Activated CD4-positive, alpha-beta T cell treated with anti-CD3 and anti-CD28 coated beads for 48 hours (primary cell): Measurements from ENCODE around the gene DSG2.
"Not testable (repeated sequence)": the region's sequence is repeated elsewhere in the genome, so short reads cannot be mapped to it uniquely, and the experiment has no call there.

ENCODE experiments used
- DNase-seq: peaks from one replicate; pipeline ENCODE4 v3.0.0-alpha.2; 2020

The DSG2 gene

DNA sequence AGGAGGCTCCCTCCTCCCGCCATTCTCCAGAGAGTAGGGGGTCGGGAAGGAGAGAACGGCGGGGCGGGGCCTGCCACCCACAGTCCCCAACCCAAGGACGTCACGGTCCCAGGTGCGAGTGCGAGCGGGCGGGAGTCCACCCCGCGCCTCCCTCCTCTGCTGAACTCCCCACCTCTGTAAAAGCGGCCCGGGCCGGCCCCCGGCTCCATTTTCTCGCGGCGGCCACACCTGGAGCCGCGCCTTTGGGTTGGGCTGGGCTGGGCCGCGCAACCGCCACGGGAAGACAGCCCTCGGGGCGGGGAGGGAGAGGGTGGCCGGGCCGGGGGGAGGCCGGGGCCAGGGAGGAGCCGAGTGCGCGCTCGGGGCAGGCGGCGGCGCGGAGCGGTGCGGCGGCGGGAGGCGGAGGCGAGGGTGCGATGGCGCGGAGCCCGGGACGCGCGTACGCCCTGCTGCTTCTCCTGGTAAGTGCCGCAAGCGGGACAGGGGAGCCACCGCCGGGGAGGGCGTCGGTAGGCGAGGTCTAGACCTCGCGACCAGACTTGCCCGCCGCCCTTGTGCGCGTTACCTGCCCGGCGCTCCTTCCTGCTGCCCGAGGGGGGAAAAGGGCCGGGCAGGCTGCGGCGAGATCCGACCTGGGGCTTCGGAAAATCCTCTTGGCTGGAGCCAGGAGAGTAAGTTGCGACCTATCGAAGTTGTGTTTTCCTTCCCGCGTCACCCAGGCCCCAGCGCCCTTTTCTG lies at the start of gene DSG2:
TSS of gene DSG2 (plus strand) at position 342 of the 738 bp plus-strand sequence. CDS start at position 417, 75 bp downstream.
- peak; percentile 46 for DNase-seq

DNA sequence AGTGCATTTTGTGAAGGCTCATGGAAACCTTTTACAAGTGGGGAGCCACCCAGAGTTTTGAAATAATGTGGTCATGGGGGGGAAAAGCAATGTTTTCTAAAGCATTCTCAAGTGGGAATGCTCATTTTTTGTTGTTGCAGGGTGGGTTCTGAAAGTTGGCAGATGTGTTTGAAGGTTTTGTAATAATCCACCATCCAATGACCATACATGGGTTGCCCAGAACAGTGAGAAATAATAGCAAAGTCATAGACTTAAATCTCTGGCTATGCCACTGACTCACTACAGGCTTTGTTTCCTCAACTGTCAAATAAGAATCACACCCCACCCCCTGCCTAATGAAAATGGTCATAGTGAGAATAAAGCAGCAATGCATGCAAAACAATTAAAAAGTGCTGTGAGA lies 47.6 kb upstream of the DSG2 start:
- DNase-seq = no peak

DNA sequence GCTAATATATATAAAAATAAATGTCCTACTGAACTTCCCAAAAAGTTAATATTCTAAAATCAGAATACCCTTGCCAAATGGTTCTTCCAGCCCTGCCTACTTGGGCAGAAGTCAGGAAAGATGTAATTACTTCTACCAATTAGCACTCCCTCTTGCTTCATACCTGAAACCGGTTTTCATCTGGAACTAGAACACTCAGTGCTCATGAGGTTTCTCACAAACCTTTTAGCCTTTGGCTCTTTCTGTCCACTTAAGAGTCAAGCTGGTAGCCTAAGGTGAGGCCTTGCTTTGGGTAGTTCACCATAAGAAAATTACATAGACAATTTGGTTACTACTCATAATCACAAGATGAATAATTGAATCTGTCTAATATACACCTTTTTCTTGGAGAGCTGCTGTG lies 46.4 kb upstream of the DSG2 start:
- DNase-seq = no peak

DNA sequence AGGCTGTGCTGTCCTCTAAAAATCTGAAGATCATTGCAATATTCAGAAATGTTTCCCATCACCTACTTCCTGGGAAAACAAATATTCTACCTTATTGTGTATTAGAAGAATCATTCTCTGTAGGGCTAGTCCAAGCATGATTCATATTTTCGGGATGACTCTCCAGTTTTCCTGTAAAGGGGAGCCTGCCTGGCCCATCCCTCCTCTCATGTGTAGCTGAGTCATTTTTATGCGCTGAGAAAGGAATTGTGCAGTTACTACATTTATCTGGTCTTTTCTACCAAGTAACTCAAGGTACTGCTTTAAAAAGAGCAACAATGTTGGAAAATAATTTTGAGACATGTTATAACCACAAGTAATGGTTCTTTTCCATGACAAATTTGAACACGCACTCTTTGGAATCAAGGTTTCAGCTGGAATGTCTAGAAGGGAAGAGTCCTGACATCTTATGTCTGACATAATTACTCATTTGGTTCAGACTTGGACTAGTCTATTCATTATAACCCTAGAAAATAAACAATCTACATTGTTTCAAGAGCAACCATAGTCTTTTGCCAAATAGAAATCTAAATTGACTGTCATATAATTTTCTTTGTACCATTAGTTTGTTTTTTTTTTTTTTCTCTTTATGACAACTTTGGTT lies 43.8 kb upstream of the DSG2 start:
- no peak for DNase-seq

DNA sequence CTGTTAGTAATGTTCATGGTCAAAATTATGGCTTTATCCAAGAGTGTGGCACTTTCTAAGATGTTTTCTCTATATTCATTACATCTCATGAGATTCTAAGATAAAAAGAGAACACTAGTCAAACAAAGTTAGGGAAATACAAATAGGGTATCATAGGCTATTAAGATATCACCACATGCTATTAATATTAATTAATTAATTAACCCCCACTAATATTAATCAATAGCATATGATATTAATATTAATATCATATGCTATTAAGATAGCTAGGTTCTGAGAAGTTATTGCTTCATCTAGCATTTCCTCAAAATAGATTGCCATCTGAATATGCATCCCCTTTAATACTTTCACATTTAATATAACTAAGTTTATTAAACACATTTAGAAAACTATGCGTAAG lies 28.3 kb upstream of the DSG2 start:
- DNase-seq = no peak

DNA sequence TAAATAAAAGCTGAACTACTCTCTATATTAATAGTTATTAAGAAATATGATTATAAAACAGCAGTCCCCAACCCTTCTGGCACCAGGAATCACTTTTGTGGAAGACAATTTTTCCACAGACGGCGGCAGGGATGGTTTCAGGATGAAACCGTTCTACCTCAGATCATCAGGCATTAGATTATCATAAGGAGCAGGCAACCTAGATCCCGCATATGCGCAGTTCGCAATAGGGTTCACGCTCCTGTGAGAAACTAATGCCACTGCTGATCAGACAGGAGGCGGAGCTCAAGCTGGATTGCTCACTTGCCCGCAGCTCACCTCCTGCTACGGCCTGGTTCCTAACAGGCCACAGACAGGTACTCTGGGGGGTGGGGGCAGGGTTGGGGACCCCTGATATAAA lies 19.3 kb upstream of the DSG2 start:
- DNase-seq = no peak

DNA sequence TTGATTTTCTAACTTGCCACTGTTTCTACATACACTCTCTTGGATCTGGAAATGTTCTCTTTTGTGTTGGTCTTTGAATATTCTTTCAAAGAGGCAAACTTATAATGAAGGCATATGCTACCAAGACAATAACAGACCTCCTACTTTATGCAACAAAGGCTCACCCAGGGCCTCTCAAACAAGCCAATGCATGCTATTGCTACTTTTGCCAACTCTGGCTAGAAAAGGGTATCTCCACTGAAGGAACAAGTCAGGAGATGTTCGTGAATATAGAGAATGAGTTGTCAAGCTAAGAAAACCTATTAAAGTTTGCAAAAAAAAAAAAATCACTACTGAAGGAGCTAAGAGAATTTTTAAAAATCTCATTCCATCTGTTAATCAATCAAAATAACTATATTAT lies 15.9 kb upstream of the DSG2 start:
- DNase-seq = no peak

DNA sequence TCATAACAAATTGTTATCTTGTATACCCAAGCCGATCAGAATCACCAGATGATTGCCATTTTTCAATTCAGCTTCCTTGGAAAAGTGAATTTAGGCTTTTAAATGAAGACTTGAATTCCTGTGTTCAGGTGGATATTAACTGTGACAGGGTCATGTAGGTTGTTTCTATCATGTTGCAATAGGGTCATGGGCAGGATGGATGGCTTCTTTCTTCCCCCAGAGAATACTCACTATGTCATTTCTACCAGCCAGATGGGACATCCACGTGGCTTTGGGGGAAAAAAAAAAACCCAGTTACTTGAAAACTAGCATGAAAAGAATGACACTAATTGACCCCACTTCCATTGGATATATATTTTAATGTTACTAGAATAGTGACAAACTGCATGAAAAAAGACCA lies 14.6 kb upstream of the DSG2 start:
- DNase-seq = no peak

DNA sequence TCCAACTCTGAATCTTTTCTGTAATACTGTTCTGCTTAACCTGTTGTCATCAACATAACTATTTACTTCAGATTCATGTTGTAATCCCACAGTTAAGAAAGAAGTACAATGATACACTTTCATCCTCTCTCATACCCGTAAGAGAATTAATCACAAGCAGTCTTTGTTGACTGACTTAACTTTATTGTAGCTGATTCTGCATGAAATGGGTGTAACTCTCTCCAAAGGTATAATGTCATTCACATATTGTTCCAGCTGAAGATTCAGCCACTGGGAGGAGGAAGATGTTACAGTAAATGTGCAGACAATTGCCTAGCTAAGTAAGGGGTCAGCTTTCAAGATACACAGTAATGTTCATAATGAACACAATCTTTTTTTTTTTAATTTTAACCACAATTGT lies 13.5 kb upstream of the DSG2 start:
- no peak for DNase-seq

DNA sequence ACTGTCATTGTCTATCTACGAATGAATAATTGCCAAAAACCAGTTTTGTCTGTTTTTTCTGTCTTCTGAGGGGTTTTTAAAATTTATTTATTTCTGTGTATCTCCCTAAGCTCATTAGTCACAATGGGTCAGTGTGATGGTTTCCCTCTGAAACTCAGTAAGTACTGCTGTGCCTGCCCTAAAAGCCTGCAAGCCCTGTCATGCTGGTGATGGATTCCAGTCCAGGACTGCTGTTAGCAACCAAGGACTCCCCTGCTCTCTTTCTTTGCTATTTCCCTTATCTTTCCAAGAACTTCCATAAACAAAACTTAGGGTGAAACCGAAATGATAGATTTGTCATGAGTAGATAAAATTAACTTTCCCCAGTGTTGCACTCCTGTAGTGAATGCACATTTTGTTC lies 11.8 kb upstream of the DSG2 start:
- DNase-seq = no peak

DNA sequence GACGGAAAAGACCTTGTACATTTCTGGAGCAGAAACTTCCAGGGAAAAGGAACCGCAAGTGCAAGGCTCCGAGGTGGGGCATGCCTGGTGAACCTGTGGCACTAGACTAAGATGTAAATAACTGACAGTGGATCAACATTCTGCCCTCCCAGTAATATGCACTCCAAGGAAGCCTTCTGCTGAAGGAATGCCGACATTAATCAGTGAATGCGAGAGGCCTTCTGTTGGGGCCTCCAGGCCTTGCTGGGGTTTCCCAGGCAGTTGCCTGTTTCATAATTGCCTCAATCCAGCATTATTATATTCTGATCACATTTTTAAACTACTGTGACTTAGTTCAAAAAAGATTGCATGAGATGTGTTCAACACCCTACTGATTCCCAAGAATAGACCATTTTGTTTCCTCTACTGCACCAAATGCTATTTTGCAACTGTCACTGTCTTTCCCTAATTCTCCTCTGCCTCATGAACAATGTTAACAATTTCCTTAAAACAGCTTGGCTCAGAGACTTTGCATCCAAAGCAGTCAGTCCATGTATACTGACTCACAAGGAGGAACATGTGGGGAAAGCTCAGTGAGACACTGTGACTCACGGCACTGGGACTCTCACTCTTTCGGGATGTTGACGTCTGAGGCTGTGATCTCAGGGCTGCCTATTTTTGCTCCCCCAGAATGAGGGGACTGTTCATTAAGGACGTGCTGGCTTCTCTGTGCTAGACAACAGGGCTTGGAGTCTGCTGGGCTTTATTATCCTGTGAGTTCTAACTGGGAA lies 10.5 kb upstream of the DSG2 start:
- no peak for DNase-seq

DNA sequence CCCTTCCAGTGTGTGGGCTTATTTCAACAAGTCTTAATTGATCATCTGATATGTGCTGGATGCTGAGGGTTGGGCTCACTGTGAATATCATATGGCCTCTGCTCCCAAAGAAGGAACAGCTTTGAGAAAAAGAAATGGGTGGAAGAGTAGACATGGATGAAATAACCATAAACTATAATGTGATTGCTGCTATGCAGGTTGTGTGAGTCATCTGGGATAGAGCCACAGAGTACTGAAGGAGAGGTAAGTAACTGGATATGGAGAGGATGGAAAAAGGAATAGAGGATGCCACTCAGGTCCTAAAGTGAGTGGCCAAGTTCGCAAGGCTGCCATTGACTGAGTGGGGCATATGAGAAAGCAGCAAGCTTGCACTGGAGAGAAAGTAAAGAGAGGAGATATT lies 8.7 kb upstream of the DSG2 start:
- DNase-seq = no peak

DNA sequence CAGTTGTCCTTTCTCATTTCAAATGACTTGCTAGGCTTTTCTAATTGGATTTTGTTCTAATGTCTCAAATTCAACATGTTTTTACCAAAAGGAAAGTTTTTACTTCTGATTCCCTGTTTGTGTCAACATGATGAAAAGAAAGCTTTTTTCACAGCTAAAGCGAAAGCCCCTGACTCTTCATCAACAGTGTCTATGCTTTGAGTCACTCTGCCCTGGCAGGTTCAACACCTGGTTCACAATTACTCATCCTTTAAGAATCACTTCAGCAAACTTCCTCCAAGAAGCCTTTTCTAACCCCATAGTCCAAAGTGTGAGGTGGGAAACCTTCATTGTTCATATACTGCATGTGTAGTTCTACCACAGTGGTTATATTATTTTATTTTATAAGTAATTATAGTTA lies 7.6 kb upstream of the DSG2 start:
- no peak for DNase-seq

DNA sequence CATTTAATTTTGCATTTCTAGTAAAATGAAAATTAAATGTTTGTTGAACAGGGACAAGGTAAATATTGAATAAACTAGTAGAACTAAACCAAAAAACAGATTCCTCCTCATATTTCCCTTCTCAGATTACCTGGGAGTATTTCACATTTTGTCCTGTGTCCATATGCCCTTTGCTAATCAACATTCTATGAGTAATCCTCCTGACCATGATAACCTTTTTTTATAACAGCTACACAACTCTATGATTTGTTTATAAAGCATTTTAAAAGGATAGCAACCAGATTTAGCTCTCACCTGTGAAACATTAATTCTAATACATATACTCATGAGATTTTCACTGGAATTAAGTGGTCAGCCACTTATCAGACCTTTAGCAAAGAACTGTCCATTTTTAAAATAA lies 7.1 kb upstream of the DSG2 start:
- DNase-seq = no peak

DNA sequence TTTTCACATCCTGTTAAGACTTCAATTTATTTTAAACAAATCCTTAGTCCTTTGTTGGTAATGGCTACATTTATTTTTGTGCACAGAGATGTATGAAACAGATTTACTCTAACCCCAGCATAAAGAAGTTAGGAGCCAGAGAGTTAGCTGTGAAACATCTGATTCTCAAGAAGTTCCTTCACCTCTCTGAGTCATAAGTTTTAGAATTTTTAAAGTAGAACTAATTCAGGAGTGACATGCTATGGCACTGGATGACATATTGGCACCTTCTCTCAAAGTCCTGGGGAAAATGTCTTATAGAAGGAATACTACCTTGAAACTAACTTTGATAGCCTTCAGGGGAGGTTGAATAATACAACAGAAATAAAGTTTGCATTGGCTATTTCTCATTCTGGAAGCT lies 6.4 kb upstream of the DSG2 start:
- no peak for DNase-seq

DNA sequence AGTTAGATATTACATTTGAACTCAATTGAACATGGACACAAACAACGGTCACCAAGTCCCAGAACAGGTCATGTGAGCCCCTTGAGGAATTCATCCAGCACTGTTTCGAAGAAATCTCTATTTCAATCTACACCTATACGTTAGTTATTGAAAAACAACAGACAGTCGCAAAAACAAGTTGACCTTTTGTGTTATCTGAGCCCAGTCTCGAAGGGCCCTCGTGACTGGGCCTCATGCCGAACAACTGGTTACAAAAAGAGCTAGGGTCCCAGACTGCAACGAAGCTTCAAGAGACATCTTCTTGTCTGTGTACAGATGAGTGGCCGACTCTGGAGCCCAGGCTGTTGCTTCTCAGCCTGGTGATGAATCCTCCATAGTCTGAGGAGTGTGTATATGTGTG lies 5.3 kb upstream of the DSG2 start:
- DNase-seq = no peak

DNA sequence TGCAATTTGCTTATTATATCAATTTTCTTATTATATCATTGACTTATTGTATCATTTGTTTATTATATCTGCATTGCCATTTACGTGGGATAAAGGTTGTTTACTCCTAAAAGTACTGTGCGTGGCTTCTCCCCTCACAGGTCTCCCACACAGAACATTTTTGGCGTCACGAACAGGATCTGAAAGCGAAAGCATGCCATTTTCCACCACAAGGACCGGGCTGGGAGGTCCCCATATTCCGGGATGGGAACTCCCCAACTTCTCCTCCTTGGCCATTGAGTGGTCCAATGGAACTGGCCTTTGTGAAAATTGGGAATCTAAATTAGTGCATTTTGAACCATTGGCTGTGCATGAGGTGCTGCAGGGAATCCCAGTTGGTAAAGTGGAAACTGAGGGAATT lies 4.8 kb upstream of the DSG2 start:
- DNase-seq = no peak

DNA sequence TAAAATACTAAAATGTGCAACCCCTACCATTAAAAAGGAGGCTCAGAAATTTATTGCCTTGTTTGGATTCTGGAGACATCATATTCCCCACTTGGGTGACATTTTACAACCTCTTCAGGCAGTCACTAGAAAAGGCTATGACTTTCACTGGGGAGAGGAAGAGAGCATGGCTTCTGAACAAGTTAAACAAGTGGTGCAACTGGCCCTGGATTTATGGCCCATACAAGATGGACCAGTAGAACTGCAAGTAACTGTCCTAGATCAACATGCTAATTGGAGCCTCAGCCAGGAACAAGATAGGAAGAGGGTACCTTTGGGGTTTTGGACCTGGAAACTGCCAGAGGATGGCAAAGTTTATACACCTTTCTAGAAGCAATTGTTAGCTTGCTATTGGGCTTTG lies 4.0 kb upstream of the DSG2 start:
- DNase-seq = no peak

DNA sequence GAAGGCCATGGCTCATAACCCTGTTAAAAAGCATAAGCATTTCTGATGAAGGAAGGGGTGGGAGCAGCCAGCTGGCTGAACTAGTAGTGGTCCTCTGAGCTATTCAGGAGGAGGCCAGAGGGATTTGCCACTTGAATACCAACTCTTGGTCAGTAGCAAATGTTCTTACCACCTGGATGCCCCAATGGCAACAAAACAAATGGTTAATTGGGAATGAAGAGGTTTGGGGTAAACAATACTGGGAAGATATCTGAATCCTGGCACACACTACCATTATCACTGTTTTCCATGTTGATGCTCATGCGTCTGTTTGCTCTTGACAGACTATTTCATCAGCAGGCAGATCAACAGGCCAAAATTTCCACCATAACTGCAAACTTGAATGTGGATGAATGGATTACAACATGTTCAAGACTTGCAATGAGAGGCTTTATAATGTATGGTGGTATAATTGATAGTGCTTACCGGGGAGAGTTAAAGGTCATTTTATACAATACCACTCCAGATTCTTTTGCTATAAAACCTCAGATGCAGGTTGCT lies 3.2 kb upstream of the DSG2 start:
- DNase-seq = not testable (repeated sequence)

DNA sequence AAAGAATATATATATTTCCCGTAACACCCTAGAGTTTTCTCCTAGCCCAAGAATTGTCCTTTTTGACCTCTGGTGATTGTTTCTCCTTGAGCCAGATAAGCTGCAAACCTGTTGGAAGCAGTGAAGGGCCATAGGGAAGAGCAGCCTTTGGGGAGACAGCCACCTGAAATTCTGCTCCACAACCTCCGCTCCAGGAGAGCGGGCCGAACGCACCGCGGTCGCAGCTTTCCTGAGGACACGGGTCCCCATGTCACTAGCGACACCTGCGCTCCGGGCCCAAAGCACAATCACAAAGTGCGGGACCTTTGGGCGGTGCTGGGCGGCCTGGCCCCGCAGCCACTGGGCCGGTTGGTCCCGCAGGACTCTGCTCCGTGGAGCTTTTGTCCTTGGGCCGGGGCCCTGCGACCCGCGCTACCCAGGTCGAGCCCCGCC lies 557 bp upstream of the DSG2 start:
- no peak for DNase-seq

DNA sequence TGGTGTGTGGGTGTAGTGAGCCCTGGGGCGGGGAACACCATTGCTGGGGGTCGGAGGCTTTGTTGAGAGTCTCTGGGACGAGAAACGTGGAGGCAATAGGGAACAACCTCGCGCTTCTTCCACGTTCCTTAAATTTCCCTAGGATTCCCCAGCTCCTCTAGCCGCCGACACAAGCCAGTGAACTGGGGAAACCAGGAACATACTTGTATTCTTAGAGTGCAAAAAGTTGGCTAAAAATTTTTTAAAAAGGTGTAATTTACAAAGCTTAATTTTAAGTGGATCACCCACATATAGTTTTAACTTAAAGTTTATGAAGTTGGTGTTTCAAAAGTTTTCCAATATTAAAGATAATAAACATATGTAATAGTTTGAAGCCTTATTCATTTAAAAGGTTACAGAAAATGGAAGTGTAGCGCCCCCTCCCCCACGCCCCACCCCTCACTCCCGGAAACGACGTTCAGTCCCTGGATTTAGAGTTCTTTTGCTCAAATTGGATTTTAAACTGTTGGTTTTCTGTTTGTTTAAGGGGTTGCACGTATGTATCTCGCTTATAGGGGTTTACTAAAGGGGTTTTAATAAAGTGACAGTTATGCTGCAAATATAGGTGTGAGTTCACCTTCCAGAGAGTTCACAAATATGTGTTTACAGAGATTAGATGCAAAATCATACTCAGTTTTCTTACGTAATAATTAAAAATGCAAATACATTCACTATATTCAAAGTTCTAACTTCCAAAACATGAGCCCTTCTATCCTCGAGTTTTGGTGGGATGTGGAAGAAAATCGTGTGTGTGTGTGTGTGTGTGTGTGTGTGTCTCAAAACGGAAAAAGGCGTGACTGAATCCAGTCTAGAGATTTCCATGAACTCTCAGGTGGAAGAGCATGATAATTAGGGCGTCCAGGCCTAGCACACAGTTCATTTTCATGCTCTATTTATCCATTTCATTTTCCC lies 872 bp downstream of the DSG2 start:
- DNase-seq = no peak

DNA sequence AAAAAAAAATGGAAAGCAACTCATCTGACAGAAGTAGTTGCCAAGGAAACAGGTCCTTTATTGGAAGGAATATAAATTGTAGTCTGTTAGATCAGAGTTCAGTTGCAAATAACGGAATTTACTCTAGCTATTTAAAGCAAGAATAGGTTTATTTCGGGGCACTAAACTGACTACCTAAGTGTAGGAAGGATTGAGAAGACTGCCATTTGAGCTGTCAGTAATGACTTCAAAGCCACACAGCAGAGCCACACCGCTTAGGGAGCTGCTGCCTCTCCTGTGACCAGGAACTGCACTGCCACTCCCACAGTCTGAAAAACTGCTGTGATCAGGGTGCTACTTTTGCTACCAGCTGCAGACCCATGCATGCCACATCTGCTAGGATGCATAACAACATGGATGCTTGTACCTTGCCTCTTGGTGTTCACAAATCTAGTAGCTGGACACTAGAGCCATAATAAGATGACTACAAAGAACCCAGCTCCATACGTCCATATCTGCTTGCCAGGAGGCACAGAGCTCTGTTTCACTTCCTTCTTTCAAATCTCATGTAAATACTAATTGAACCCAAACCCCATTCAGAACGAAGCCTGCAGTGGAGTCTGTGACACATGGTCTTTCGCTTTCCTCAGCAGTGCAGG lies 2.2 kb downstream of the DSG2 start:
- DNase-seq = no peak
